GM10266 (cell line): ENCODE data around the gene DCP1B.

ENCODE experiments used
- DNase-seq: peaks from one replicate; pipeline ENCODE4 v3.0.0; 2012; ENCODE audit errors: extremely low spot score
- TF ChIP-seq, protein P1 (sequence below): IDR thresholded peaks from 2 replicates; pipeline ENCODE4 v1.5.1; 2012; ENCODE audit warnings: mild to moderate bottlenecking, low read depth; ENCODE audit not compliant: control insufficient read depth, insufficient read depth; ENCODE audit errors: missing control alignments

DCP1B gene

DNA sequence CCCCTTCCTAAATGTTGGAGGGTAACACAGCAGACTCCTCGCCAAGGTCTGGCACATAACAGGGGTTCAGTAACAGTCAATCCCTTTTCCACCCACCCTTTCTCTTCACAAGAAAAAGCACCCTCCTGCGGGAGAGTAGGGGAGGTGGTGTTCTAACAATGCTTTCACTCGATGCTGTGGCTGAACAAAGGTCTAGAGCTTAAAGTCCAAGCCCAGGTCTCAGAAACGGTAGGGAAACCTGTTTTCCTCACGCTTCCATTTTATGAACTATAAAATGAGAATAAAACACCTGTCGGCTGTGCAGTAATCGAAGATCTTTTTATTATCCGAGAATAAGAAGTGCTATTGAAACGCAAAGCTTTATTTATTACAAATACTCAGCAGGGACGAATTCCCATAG lies 64.9 kb downstream of the DCP1B start:
- TF ChIP-seq, protein P1, sequence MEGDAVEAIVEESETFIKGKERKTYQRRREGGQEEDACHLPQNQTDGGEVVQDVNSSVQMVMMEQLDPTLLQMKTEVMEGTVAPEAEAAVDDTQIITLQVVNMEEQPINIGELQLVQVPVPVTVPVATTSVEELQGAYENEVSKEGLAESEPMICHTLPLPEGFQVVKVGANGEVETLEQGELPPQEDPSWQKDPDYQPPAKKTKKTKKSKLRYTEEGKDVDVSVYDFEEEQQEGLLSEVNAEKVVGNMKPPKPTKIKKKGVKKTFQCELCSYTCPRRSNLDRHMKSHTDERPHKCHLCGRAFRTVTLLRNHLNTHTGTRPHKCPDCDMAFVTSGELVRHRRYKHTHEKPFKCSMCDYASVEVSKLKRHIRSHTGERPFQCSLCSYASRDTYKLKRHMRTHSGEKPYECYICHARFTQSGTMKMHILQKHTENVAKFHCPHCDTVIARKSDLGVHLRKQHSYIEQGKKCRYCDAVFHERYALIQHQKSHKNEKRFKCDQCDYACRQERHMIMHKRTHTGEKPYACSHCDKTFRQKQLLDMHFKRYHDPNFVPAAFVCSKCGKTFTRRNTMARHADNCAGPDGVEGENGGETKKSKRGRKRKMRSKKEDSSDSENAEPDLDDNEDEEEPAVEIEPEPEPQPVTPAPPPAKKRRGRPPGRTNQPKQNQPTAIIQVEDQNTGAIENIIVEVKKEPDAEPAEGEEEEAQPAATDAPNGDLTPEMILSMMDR = no peak
- no peak for DNase-seq

- DNase-seq = no peak
- TF ChIP-seq, protein P1 = no peak
Measured at GRCh38 chr12:1937481-1938224, 66.6 kb downstream of the DCP1B start.

GRCh38 chr12:1936406-1937320 lies 67.6 kb downstream of the DCP1B start:
- DNase-seq = no peak
- TF ChIP-seq, protein P1 = no peak

GRCh38 chr12:1935700-1936378 lies 68.4 kb downstream of the DCP1B start:
- TF ChIP-seq, protein P1 = no peak
- DNase-seq = no peak

- no peak for DNase-seq
- TF ChIP-seq, protein P1 = no peak
Measured at GRCh38 chr12:1935242-1935641, 69.0 kb downstream of the DCP1B start.

DNA sequence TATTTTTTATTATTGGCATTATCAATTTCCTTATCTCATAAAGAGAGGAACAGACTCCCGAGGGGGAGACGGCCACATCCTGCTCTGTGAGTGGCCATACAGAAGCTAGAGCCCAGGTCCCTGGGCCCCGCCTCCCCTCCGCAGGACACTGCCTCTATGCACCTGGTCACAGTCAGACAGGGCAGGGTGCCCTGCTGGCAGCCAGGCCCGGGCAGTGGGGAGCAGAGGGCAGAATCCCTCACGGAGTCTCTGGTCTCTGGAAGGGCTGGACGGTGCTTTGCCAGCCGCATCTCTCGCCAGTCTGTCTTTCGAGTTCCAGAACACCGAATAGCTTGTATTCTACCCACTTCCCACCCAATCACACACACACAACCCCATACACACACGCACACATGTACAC lies 69.4 kb downstream of the DCP1B start:
- TF ChIP-seq, protein P1 = no peak
- no peak for DNase-seq
